PC-9 (cell line): ENCODE data around the gene MAP3K2. TPM values are rescaled to one million over a fixed set of nuclear protein-coding genes. Genes with fewer than 3 reads are reported as not detected.

Source experiments
- BruUV-seq: library from RNA; stranded (reverse); fragments of 400-500 nt; replicated peaks from 2 replicates; lab custom pipeline; 2021; lab: Mats Ljungman, UMichigan
- CTCF ChIA-PET: fragments of 300-600 bp; sonication (Branson Sonifier 250); formaldehyde crosslinking; loops from one replicate; lab custom pipeline; 2022; ENCODE audit warnings: antibody characterized with exemption; lab: Charles Lee
- POLR2A ChIA-PET: fragments of 300-600 bp; sonication (Branson Sonifier 250); formaldehyde crosslinking; loops from one replicate; lab custom pipeline; 2022; ENCODE audit warnings: antibody characterized with exemption; ENCODE audit not compliant: unreplicated experiment; lab: Charles Lee
- DNase-seq, 2 experiments: peaks; one replicate each; pipeline versions ENCODE4 v3.0.0 to v3.0.0-alpha.2; 2015 to 2022; ENCODE audit warnings: mixed read lengths in 1 of 2
- H2AFZ ChIP-seq: fragments of 200-600 bp; sonication (generic); 2 replicates; pipeline ENCODE4 v1.8.1; 2017; ENCODE audit warnings: antibody characterized with exemption
- H3F3A ChIP-seq: fragments of 200-600 bp; sonication (generic); 2 replicates; pipeline ENCODE4 v1.8.1; 2017; ENCODE audit warnings: antibody characterized with exemption, mild to moderate bottlenecking, low read depth; ENCODE audit not compliant: insufficient read depth
- H3K27ac ChIP-seq: fragments of 200-600 bp; sonication (generic); 2 replicates; pipeline ENCODE4 v1.6.1; 2016; ENCODE audit warnings: mixed run types
- H3K27me3 ChIP-seq: fragments of 200-600 bp; sonication (generic); 2 replicates; pipeline ENCODE4 v1.6.1; 2016; ENCODE audit warnings: low read depth, mixed run types; ENCODE audit not compliant: insufficient read depth
- H3K36me3 ChIP-seq: fragments of 200-600 bp; sonication (generic); 2 replicates; pipeline ENCODE4 v1.6.1; 2016; ENCODE audit warnings: low read depth, mixed run types
- H3K4me1 ChIP-seq: fragments of 200-600 bp; sonication (generic); replicated peaks from 2 replicates; pipeline ENCODE4 v1.6.1; 2016; ENCODE audit warnings: mixed run types; ENCODE audit not compliant: insufficient read depth
- H3K4me2 ChIP-seq: fragments of 200-600 bp; sonication (generic); 2 replicates; pipeline ENCODE4 v1.6.1; 2017; ENCODE audit warnings: mixed run types
- H3K4me3 ChIP-seq: fragments of 200-600 bp; sonication (generic); 2 replicates; pipeline ENCODE4 v1.6.1; 2016; ENCODE audit warnings: mixed run types
- H3K79me2 ChIP-seq: fragments of 200-600 bp; sonication (generic); 2 replicates; pipeline ENCODE4 v1.6.1; 2017; ENCODE audit warnings: low read depth, mixed run types
- H3K9me2 ChIP-seq: fragments of 200-600 bp; sonication (generic); 2 replicates; pipeline ENCODE4 v1.8.1; 2017; ENCODE audit warnings: mild to moderate bottlenecking; ENCODE audit not compliant: insufficient read depth
- H3K9me3 ChIP-seq: fragments of 200-600 bp; sonication (generic); 2 replicates; pipeline ENCODE4 v1.8.1; 2016; ENCODE audit warnings: low read depth; ENCODE audit not compliant: insufficient read depth
- H4K20me1 ChIP-seq: fragments of 200-600 bp; sonication (generic); 2 replicates; pipeline ENCODE4 v1.8.1; 2017; ENCODE audit not compliant: insufficient read depth
- EZH2 ChIP-seq: fragments of 200-600 bp; sonication (generic); IDR thresholded peaks from 2 replicates; pipeline ENCODE4 v1.8.0; 2017; ENCODE audit warnings: antibody characterized with exemption, low read depth
- intact Hi-C: fragments of 100-400 bp; cut with micrococcal nuclease; formaldehyde crosslinking; loops from one replicate; pipeline ENCODE4 v1.10.0; 2022; ENCODE audit not compliant: unreplicated experiment
- total RNA-seq: library from RNA; stranded (reverse); gene quantifications from 2 replicates; pipeline ENCODE4 v1.2.3, GENCODE V29; 2021
- TF ChIP-seq, protein P1 (sequence below): fragments of 200-600 bp; sonication (generic); conservative IDR thresholded peaks from 2 replicates; pipeline ENCODE4 v1.6.1; 2017; ENCODE audit warnings: mixed run types, antibody characterized with exemption, mild to moderate bottlenecking, moderate library complexity

Gene MAP3K2
- total RNA-seq, 1 experiment from 2014 or later = 81.2 TPM

DNA sequence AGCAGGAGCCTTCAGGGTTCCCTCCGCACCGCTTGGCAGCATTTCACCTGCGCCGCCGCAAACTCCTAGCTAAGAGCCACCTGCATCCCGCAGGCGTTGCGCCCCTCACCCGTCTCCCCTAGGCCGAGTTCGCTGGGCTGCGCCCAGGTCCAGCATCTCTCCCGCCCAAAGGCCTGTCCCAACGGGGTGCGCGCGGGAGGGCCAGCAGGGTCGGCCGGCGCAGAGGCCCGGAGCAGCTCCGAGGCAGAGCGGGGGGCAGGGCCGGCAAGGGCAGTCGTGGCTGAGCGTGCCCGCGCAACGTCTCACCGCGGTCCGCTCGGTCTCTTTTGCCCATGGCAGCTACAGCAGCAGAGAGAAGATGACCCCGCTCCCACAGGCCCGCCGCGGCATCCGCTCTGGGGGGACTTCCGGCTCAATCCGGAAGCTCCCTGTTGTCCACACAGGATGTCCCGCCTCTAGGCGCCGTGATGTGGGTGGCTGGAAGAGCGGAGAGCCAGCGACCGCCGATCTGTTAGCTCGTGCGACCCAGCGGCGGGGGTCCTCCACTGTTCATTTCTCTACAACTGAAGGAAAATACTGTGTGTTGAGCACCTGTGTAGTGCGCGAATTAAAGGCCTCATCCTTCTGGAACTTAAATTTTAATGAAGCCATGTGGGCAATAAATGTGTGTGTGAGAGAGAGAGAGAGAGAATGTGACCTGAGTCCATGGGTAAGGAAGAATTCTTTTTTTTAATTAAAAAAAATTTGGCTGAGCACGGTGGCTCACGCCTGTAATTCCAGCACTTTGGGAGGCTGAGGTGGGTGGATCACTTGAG, 93.8 kb downstream of the MAP3K2 start, which contains the start of gene ERCC3:
TSS of gene ERCC3 (minus strand) at position 397 of the 815 bp plus-strand sequence. CDS start at position 334, 63 bp downstream.
- Histone ChIP-seq H3K9me2 (no peaks in the 10 kb centered on the region), H3K79me2 (peaks cover 43% of the 10 kb centered on the region), H3K36me3 (peaks cover 29% of the 10 kb centered on the region), H4K20me1 (0 out of 2 replicates have a peak, but pooled peaks cover 3% of the 10 kb centered on the region), H3F3A (peaks cover 16% of the 10 kb centered on the region; the same call in 1 of the 2 replicates), H2AFZ (peak within 1 kb of the TSS; percentile 95), H3K27me3 (no peaks in the 10 kb centered on the region), H3K27ac (peak within 1 kb of the TSS; percentile 68), H3K9me3 (no peaks in the 10 kb centered on the region), H3K4me2 (peak within 1 kb of the TSS; percentile 79), H3K4me3 (peak within 1 kb of the TSS; percentile 72), H3K4me1 (peaks cover 16% of the 10 kb centered on the region)
- no peak for TF ChIP-seq EZH2
- TF ChIP-seq, protein P1, sequence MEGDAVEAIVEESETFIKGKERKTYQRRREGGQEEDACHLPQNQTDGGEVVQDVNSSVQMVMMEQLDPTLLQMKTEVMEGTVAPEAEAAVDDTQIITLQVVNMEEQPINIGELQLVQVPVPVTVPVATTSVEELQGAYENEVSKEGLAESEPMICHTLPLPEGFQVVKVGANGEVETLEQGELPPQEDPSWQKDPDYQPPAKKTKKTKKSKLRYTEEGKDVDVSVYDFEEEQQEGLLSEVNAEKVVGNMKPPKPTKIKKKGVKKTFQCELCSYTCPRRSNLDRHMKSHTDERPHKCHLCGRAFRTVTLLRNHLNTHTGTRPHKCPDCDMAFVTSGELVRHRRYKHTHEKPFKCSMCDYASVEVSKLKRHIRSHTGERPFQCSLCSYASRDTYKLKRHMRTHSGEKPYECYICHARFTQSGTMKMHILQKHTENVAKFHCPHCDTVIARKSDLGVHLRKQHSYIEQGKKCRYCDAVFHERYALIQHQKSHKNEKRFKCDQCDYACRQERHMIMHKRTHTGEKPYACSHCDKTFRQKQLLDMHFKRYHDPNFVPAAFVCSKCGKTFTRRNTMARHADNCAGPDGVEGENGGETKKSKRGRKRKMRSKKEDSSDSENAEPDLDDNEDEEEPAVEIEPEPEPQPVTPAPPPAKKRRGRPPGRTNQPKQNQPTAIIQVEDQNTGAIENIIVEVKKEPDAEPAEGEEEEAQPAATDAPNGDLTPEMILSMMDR = 0 out of 2 replicates have a peak, but pooled peaks have one; percentile 34
- intact Hi-C loops = loop anchor here (1.0 to 5.0 kb wide), 4 partner anchors 67 to 227 kb away; no protein-coding TSS in a partner anchor
- POLR2A ChIA-PET = interaction anchor here (0.5 to 1.5 kb wide), 11 partner anchors 14 to 797 kb away, joined by 3 to 23 read pairs (median 5); partner anchors contain the start of gene IWS1
- peak; percentile 72 to 79 for DNase-seq
- CTCF ChIA-PET = interaction anchor here (0.7 to 1.2 kb wide), 4 partner anchors 24 to 356 kb away, joined by 3 to 5 read pairs (median 4); no protein-coding TSS in a partner anchor
- BruUV-seq = no TSS peak

GRCh38 chr2:127293386-127293747, 94.4 kb downstream of the MAP3K2 start:
- POLR2A ChIA-PET = interaction anchor here (0.5 to 1.5 kb wide), 9 partner anchors 76 to 797 kb away, joined by 3 to 23 read pairs (median 4); no protein-coding TSS in a partner anchor
- peak overlapping the region; percentile 95 for H2AFZ ChIP-seq
- no peak for DNase-seq

GRCh38 chr2:127288274-127288673, 99.5 kb downstream of the MAP3K2 start:
- TF ChIP-seq EZH2 = no peak
- TF ChIP-seq, protein P1 = no peak
- H4K20me1 ChIP-seq = 0 out of 2 replicates have a peak, but pooled peaks cover 3% of the 10 kb centered on the region
- no peak overlapping the region for H3K27ac ChIP-seq
- BruUV-seq = no TSS peak
- H3K27me3 ChIP-seq = no peaks in the 10 kb centered on the region
- POLR2A ChIA-PET = interaction anchor here (0.5 kb wide), 1 partner anchor 1755 kb away, joined by 7 read pairs; no protein-coding TSS in a partner anchor
- H3K9me3 ChIP-seq = no peaks in the 10 kb centered on the region
- H3K79me2 ChIP-seq = peaks cover 37% of the 10 kb centered on the region
- H3K9me2 ChIP-seq = no peaks in the 10 kb centered on the region
- peaks cover 83% of the 10 kb centered on the region for H3K36me3 ChIP-seq
- peaks cover 9% of the 10 kb centered on the region for H3K4me1 ChIP-seq
- no peak overlapping the region for H3K4me3 ChIP-seq
- no peak overlapping the region for H2AFZ ChIP-seq
- DNase-seq = no peak
- CTCF ChIA-PET = no interaction called here
- H3F3A ChIP-seq = no peaks in the 10 kb centered on the region
- intact Hi-C loops = no loop called here
- no peak overlapping the region for H3K4me2 ChIP-seq

More at GRCh38 chr2:127293386-127293747, 94.4 kb downstream of the MAP3K2 start:
- Histone ChIP-seq H3K36me3 (peaks cover 35% of the 10 kb centered on the region), H3K27me3 (no peaks in the 10 kb centered on the region), H3F3A (peaks cover 11% of the 10 kb centered on the region; the same call in 1 of the 2 replicates), H3K27ac (peak overlapping the region; percentile 68), H3K4me2 (peak overlapping the region; percentile 79), H3K9me2 (no peaks in the 10 kb centered on the region), H3K4me3 (peak overlapping the region; percentile 72), H3K4me1 (peaks cover 16% of the 10 kb centered on the region), H3K79me2 (peaks cover 43% of the 10 kb centered on the region), H4K20me1 (0 out of 2 replicates have a peak, but pooled peaks cover 3% of the 10 kb centered on the region), H3K9me3 (no peaks in the 10 kb centered on the region)
- BruUV-seq = TSS peak; percentile 24
- CTCF ChIA-PET = interaction anchor here (0.5 to 1.2 kb wide), 5 partner anchors 24 to 357 kb away, joined by 3 to 10 read pairs (median 5); no protein-coding TSS in a partner anchor
- TF ChIP-seq, protein P1 = no peak
- TF ChIP-seq EZH2 = no peak
- intact Hi-C loops = loop anchor here (5.0 kb wide), 2 partner anchors 76 to 226 kb away; no protein-coding TSS in a partner anchor
